CD4-positive, alpha-beta T cell treated with Interleukin-17A for 4 hours (primary cell): ENCODE results near the gene MTMR12.

Experiments used
- DNase-seq: peaks from one replicate; pipeline ENCODE4 v3.0.0-alpha.2; 2020; ENCODE audit warnings: mixed read lengths

Gene MTMR12

DNA sequence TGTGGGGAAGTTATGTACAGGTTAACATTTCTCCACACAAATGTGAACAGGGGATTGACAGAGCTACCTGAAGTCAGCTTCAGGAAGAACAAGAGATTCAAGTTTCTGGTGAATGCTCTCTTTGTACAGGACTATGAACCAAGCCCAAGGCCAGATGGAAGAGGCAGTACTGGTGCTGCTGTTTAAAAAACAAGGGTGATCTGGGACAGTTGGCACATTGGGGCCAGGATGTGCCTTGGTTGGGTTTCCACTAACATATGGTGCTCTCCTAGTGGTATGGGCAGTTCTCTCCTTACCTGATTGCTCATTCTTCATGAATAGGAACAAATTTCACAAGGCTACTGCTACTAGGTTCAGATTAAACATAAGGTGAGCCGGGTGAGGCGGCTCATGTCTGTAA, 40.0 kb downstream of the MTMR12 start:
- no peak for DNase-seq

DNA sequence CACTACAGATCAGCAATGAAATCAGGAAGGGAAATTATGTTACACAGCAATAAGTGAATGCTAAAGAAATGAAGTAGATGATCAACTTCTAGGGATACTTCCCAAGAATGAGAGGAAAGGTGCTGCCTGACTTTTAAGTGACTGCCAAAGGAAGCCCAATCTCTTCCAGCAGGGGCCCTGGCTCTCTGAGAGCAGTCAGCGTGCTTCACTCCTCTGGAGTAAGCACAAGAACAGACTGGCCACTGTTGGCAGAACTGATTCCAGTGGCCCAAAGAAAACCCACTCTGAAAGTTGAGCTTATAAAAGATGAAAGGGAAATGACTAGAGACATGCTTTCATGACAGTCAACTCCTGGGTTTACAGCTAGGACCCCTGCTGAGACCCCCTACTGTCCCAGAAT, 41.8 kb downstream of the MTMR12 start:
- DNase-seq, result no peak

GRCh38 chr5:32270178-32270577, 42.6 kb downstream of the MTMR12 start:
- no peak for DNase-seq

GRCh38 chr5:32265902-32266301, 46.8 kb downstream of the MTMR12 start:
- no peak for DNase-seq

DNA sequence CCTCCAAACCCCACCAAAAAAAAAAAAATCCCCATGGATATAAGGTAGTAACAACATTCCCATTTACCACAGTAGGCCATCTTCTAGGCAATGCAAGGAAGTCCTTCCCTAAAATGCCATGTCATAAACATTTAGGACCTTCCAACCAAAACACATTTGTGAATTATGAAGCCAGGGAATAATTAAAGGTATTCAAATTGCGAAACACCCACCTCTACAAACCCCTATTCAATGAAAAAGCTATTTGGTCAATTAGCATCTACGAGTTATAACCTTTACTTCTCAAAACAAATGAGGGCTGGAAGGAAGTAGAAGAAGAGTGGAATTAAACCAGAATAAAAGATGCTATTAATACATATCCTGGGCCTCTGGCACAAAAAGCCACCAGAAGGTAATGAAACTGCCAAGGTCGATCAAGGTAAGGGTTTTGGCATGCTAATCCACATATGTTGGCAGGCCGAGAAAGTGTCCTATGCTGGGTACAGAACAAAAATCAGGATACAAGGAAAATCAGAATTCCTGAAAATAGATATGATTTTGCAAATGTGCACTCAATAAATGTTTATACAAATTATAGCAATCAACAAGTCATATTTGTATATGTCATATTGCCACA, 47.7 kb downstream of the MTMR12 start:
- no peak for DNase-seq

DNA sequence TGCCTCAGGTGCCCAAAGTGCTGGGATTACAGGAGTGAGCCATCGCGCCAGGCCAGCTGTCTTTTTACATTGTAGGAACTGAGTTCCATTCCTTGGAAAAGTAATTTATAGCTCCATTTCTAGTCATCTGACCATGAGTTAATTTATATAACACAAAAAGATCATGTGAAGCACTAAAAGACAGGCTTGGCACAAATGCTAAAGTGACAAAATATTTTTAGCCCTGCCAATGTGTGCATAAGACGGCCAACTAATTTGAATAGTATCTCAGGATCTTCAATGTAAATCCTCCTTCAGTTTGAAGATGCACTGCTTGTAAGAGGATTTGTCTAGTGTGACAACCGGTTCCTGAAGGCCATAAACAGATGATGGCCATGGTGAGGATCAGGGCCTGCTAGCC, 49.1 kb downstream of the MTMR12 start:
- DNase-seq, result no peak

- DNase-seq, result no peak
Observed at GRCh38 chr5:32261198-32261597, 51.5 kb downstream of the MTMR12 start.

- DNase-seq, result no peak
Observed at GRCh38 chr5:32259033-32259432, 53.7 kb downstream of the MTMR12 start.

DNA sequence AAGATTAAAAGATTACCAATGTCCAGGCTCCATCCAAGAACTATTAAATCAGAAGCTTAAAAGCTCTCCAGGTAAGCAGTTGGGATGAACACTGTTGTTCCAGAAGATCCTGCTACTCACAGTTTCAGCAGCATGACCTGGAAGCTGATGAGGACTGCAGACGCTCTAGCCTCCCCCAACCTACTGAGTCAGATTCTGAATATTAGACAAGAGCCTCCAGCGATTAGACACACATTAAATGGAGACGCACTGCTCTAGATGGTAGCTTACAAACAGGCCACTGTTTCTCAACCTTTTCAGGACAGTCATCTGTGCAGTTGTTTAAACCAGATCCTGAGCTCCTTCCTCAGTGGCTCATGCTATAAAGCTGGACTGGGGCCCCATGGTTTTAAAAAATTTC, 54.3 kb downstream of the MTMR12 start:
- DNase-seq, result no peak

GRCh38 chr5:32255540-32255900, 57.2 kb downstream of the MTMR12 start:
- DNase-seq, result no peak

DNA sequence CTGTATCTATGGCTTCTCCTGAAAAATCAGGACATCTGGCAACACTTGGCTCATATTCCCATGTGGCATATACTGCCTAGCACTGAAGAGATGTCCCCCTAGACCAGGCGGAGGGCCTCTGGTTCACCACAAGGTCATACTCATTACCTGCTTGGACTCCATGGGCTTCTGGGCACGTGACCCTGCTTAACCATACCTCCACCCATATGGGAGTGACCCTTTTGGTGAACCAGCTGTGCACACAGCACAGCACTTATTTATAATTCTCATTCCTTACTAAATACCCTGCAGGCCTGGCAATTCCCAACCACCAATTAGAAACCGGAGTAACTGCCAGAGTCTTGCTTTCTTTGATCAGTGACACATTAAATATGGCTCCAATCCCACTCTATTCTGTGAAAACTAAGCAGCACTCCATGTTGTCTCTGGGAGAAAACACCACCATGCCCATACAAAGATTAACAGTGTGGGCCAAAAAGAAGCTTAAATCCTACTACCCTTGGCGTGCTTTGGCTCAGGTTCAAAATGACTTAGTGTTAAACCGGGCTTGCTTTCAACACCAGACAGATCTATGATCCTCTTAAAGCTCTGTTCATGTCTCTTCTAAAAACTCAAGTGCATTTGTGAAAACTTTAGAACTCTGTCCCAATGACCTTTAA, 57.7 kb downstream of the MTMR12 start:
- no peak for DNase-seq

DNA sequence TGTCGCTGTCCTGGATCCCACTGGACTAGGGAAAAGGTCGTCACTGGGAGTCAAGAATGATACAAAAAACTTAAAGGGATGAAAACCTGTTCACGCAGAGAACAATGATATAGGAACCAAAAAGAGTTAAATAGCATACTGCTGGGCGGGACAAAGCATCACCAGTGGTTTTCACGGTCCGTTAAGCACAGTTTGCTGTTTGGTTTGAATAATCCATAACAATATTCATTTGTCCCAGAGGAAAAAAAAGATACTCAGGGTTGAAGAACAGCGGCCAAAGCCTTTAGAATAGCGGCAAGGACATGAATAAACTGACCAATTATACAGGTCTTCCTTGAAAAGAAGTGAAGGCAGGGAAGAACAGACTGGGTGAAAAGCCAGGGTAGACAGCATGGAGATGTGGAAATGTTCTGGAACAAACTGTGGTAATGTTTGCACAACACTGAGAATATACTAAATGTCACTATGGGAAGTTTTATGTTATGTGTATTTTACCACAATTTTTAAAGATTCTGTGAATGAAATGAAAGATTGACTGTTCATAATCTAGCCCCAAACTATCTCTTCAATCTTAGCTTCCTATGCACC, 60.8 kb downstream of the MTMR12 start:
- DNase-seq, result no peak

DNA sequence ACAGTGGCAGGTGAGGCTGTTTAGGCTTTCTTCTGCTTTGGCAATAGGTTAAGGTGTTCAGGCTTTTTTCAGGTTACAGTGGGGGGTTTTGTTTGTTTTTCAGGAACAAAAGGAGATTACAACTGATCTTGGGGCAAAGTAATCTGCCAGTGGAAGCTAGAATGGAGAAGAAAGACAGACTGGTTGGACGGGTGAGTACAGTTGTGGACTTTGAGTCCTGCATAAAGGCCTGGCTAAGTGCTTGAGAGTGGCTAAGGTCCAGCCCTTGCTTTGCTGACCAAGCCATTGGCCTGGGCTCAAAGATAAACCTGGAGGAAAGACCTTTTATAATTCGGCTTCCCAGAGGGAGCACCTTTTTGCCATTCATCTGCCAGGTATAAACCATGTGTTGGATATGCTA, 63.1 kb downstream of the MTMR12 start:
- no peak for DNase-seq

- DNase-seq, result no peak
Observed at GRCh38 chr5:32245742-32246141, 67.0 kb downstream of the MTMR12 start.

- no peak for DNase-seq
Observed at GRCh38 chr5:32244017-32244416, 68.7 kb downstream of the MTMR12 start.

GRCh38 chr5:32241034-32241783, 71.5 kb downstream of the MTMR12 start:
- no peak for DNase-seq

GRCh38 chr5:32239385-32239784, 73.4 kb downstream of the MTMR12 start:
- no peak for DNase-seq

GRCh38 chr5:32233696-32234447, 78.9 kb downstream of the MTMR12 start:
- no peak for DNase-seq

DNA sequence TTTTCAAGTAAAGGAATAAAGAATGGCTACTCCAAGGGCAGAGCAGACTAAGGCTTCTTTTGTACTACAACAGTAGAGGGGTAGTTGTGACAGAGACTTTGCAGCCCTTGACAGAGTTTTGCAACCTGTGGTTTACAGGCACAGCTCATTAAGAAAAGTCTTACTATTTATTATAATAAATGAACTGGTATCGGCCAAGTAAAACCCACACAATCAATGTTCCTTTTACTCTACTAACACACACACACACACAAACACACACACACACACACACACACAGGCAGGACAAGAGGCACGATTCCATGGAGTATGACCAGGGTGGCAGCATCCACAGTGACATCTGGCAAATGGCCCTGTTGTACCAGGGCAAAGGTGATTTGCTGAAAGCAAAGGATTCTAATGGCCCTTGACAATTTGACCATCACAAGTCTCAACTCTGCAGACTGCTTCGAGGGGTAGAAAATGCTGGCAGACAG, 79.5 kb downstream of the MTMR12 start:
- no peak for DNase-seq

GRCh38 chr5:32232441-32233219, 80.1 kb downstream of the MTMR12 start:
- peak; percentile 80 for DNase-seq

DNA sequence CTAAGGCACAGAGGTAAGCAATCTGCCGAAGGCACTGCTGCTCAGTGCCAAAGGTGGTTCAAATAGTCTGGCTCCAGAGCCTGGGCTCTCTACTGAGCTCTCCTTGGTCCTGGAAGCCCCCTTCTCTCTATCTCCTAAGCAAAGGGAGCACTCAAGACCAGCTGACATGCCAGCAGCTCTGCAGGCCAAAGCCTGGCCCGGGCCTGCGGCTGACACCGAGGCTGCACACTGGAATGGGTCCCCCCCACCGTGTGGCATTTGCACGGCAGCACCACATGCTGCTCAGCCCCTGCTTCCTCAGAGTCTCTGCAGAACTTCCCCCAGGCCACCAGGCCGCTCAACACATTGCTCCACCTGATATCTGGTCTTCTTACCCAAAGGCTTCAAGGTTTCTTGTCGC, 80.8 kb downstream of the MTMR12 start:
- DNase-seq, result no peak

DNA sequence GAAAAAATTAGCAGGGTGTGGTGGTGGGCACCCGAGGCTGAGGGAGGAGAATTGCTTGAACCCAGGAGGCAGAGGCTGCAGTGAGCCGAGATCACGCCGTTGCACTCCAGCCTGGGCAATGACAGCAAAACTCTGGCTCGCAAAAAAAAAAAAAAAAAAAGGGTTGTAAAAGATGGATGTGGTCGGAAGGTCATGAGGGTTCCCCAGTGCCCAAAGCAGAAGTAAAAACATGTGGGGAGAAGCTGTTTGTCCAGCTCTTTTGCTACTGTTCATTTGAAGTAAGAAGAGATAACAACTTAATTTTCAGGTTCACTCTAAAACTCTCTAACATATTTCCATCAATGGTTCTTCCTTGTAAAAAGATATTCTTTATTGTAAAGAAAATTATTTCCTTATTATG, 81.5 kb downstream of the MTMR12 start:
- no peak for DNase-seq
